GM18951 (cell line): ENCODE results near the gene PGA5.

Experiments
- POLR2A ChIP-seq: IDR thresholded peaks from 4 replicates; pipeline ENCODE4 v1.6.1; 2011; ENCODE audit warnings: mild to moderate bottlenecking; ENCODE audit not compliant: insufficient read length, insufficient read depth; ENCODE audit errors: extremely low read depth
- in situ Hi-C: fragments of 300-500 bp; cut with MboI; formaldehyde crosslinking; loops from one replicate; pipeline ENCODE4 v1.12.0; 2022; ENCODE audit warnings: low sequenced_read_pairs, mixed read lengths, inconsistent platforms; ENCODE audit not compliant: unreplicated experiment

Gene PGA5

DNA sequence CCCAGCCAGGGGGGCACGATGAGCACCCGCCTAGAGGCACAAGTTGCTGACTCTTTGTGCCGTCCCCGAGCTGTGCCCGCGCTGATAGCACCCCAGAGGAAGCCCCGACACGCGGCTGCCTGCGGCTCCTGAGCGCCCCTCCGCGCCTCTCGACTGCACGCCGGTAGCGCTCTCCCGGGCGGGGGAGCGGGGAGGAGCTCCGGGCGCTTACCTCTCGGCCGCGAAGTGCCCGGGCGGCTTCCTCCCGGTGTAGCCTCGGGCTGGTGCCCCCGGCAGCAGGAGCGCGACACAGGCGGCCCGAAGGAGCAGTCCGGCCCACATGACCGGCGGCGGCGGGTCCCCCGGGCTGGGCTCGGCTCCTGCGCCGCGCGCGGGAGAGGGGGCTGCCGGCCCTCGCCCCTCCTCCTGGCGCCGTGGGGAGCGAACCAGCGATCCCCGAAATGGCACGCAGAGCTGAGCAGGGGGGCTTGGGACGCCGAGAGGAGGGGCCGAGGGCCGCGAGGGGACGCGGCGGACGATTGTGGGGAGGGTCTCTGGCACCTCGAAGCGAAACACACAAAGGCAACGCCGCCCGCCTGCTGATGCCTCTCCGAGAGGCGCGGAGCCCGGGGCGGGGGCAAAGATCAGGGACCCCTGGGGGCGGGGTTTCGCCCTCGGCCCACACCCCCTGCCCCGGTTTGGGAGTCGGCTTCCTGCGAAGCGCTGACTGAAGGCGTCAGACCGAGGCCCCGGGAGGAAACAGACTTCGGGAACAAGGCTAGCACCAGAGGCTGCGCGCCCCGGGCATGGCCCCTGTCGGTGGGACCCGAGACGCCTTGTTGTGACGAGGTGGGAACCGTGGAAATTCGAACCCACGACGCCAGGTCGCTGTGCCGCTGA lies 54.0 kb downstream of the PGA5 start, which contains the start of gene VWCE:
Gene VWCE, minus strand, starts transcription at position 600 of the 879 bp plus-strand sequence. Its CDS starts 279 bp downstream, at position 321.
- peak; percentile 67 for TF ChIP-seq POLR2A

DNA sequence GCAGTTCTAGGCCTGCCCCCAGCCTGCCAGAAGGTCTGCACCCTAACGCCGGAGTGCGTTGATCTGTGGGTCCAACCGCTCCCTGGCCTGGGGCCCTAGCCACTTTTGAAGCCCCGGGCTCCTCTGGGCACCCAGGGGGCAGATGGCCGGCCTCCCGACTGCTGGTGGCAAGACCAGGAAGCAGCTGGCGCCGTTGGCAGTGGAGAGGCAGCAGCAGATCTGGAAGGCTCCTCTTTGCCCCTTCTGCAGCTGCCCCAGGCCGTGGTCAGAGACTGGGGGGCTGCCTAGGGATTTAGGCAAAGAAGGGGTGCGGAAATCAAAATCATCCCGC lies 54.6 kb downstream of the PGA5 start:
- in situ Hi-C loops, result no loop called here
- TF ChIP-seq POLR2A, result no peak

More for the DNA sequence above, 54.0 kb downstream of the PGA5 start, which contains the start of gene VWCE:
- in situ Hi-C loops, result no loop called here

DNA sequence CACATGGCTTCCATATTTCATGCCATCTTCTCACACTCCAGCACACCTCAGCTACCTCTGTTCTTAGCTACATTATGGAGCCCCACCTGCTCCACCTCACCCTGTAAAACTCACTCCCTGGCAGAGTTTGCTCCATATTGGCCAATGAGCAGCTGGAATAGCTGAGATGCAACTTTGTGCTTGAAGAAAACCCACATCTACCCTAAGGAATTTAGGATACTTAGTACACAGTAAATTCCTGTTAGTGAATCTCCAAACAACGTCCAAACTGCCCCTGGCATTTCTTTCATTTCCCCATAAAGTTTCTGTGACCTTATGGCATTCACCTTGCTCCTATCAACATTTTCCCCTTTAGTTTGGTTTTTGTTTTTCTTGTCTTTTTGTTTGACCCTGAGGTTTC lies 56.4 kb downstream of the PGA5 start:
- TF ChIP-seq POLR2A, result no peak
- in situ Hi-C loops, result no loop called here

DNA sequence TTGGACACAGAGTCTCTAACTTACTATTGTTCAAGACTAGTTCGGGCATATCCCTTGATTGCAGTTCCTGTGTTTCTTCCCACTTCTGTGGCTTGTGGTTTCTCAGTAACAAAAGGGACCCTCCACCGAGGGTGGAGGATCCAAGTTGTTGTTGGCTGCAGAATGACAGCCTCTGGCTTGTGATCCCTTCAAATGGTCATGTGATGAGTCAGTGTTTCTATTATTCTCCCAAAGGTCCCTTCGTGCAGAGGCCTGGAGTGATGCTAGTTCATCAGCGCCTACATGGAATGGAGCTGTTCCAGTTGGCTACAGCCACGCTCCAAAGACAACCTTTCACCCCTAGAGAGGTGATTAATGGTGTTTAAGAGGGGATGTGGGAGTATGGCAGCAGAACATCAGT lies 56.8 kb downstream of the PGA5 start:
- no peak for TF ChIP-seq POLR2A
- in situ Hi-C loops, result no loop called here

DNA sequence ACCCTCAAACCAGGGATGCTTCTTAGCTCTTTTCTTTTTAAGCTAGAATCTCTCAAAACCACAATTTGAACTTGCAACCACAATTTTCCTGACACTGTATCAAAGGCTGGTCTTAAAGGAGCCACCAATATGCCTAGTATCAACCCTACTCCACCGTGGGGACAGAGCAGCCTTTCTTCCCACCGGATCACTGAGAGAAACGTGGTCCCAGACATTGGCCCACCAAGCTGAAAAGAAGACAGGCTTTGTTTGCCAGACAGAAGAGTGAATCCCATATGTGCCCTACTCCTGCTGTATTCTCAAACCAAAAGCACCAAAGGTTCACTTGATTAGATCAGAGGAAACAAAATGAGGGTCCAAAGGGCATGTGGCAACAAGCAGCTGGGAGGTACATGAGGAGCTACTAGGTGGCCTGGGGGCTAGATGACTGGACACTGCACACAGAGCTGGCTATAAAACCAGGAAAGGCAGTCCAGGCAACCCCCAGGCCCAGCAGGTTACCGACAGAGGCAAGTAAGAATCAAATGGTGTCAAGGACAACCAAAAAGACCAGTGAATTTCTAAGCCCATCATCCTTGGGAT lies 57.8 kb downstream of the PGA5 start:
- no peak for TF ChIP-seq POLR2A
- in situ Hi-C loops, result no loop called here
